HFFc6 (cell line): ENCODE data around the gene SLC19A2. TPM values are rescaled to one million over a fixed set of nuclear protein-coding genes. Genes with fewer than 3 reads are reported as not detected.

Experiments used
- DNase-seq: peaks from one replicate; pipeline ENCODE4 v3.0.0-alpha.2; 2018
- H3K27ac Mint-ChIP-seq: 2 replicates; pipeline ENCODE4 v1.8.0; 2020; ENCODE audit warnings: mild to moderate bottlenecking, mixed read lengths
- H3K27me3 Mint-ChIP-seq: 2 replicates; pipeline ENCODE4 v1.8.0; 2021; ENCODE audit warnings: mild to moderate bottlenecking, moderate library complexity, mixed read lengths; ENCODE audit not compliant: insufficient read depth
- H3K36me3 Mint-ChIP-seq: 2 replicates; pipeline ENCODE4 v1.8.0; 2021; ENCODE audit warnings: low read depth, mixed read lengths
- H3K4me1 Mint-ChIP-seq: 2 replicates; pipeline ENCODE4 v1.8.0; 2020; ENCODE audit warnings: low read depth, mixed read lengths
- H3K4me3 Mint-ChIP-seq: 2 replicates; pipeline ENCODE4 v1.8.0; 2020; ENCODE audit warnings: mild to moderate bottlenecking, moderate library complexity, mixed read lengths
- H3K9me3 Mint-ChIP-seq: 2 replicates; pipeline ENCODE4 v1.8.0; 2020; ENCODE audit warnings: mild to moderate bottlenecking, mixed read lengths
- total RNA-seq, 6 experiments: library from RNA; stranded (reverse); fragmentation: NEBNext Ultra II Directional; extraction: Animal tissue kit (Norgen Biotek cat#: 25700); gene quantifications; 2 replicates in 1 of 6; 3 replicates in 5 of 6; pipeline ENCODE4 v1.2.3, GENCODE V29; 2021
- TF ChIP-seq, protein P1 (sequence below): fragments of 200-600 bp; sonication (generic); IDR thresholded peaks from 2 replicates; pipeline ENCODE4 v1.5.0; 2021; ENCODE audit warnings: antibody characterized with exemption, mild to moderate bottlenecking

Gene SLC19A2
- total RNA-seq, 6 experiments from 2014 or later, result 2.3 to 3.2 (median 2.8) TPM

DNA sequence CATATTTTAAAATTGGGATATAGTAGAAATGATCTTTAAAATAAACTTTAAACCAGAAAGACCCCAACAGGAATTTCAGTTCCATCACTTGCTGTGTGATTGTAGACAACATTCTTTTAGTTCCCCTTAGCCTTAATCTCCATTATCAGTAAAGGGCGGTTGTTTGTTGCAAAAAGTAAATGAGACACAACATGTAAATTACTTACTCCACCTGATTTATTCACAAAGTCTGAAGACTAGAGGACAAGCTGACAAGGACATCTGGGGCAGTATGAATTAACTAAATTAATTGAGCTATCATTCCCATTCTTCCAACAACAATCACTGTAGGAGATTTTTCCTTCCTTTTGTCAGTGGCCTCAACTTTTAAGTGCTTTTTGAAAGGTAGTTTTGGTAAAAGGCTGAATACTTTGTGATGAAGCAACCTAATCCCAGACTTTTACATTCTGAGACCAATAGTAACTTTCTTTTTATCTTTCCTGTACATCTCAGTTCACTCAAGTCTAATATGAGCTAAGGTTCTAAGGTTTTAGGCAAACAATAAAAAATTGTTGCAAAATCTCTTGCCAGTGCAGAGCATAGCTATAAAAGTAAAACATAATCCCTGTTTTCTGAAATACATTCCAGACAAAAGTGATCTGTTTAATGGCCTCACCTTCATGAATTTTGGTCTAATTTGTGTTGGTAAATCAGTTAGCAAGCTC, 6.2 kb downstream of the SLC19A2 start:
- DNase-seq, result no peak
- no peaks in the 10 kb centered on the region for H3K27me3 Mint-ChIP-seq
- H3K4me1 Mint-ChIP-seq, result peaks cover 22% of the 10 kb centered on the region
- H3K4me3 Mint-ChIP-seq, result no peak overlapping the region
- no peak overlapping the region for H3K27ac Mint-ChIP-seq
- no peaks in the 10 kb centered on the region for H3K36me3 Mint-ChIP-seq
- TF ChIP-seq, protein P1, sequence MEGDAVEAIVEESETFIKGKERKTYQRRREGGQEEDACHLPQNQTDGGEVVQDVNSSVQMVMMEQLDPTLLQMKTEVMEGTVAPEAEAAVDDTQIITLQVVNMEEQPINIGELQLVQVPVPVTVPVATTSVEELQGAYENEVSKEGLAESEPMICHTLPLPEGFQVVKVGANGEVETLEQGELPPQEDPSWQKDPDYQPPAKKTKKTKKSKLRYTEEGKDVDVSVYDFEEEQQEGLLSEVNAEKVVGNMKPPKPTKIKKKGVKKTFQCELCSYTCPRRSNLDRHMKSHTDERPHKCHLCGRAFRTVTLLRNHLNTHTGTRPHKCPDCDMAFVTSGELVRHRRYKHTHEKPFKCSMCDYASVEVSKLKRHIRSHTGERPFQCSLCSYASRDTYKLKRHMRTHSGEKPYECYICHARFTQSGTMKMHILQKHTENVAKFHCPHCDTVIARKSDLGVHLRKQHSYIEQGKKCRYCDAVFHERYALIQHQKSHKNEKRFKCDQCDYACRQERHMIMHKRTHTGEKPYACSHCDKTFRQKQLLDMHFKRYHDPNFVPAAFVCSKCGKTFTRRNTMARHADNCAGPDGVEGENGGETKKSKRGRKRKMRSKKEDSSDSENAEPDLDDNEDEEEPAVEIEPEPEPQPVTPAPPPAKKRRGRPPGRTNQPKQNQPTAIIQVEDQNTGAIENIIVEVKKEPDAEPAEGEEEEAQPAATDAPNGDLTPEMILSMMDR, result no peak
- H3K9me3 Mint-ChIP-seq, result no peaks in the 10 kb centered on the region

DNA sequence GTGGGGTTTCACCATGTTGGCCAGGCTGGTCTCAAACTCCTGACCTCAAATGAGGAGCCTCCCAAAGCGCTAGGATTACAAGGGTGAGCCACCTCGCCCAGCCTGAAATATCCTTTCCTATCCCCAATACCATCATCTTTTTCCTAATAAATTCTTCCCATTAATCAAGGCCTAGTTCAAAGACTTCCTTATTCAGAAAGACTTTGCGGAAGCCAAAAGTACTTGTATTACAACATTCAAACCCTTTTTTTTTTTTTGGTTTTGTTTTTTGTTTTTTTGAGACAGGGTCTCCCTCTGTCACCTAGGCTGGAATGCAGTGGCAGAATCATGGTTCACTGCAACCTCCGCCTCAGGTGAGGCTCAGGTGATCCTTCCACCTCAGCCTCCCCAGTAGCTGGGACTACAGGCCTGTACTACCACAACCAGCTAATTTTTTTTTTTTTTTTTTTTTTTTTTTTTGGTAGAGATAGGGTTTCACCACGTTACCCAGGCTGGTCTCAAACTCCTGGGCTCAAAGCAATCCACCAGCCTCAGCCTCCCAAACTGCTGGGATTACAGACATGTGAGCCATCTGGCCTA, 7.6 kb downstream of the SLC19A2 start:
- DNase-seq, result no peak
- Mint-ChIP-seq H3K36me3 (no peaks in the 10 kb centered on the region), H3K27me3 (no peaks in the 10 kb centered on the region), H3K4me1 (peaks cover 9% of the 10 kb centered on the region), H3K9me3 (no peaks in the 10 kb centered on the region), H3K4me3 (no peak overlapping the region), H3K27ac (no peak overlapping the region)
- TF ChIP-seq, protein P1, result no peak

DNA sequence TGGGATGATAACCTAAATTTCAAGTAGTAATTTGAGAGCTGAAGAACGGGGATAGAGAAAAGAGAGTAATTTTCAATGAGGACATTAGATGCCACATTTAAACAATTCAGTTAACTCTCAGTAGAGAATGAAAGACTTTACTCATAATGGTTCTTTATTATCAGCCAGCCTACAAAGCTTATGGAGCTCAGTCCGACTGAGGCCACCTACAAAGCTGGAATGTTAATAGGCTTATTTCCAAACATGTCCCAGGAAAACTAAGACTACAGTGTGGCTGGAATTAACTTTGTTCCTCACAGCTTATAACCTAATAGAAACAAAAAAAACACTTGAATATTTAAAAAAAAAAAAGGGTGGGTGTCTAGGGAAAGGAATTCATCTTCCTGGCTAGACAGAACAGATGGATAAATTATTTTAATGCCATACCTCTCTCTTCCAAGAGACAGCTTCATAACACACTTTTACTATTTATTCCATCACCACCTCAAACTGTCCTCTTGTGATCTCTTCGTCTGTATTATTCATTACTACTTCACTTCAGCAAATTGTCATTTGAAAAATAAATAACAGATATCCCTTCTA, 9.8 kb downstream of the SLC19A2 start:
- H3K4me3 Mint-ChIP-seq, result no peak overlapping the region
- TF ChIP-seq, protein P1, result no peak
- DNase-seq, result no peak
- H3K27me3 Mint-ChIP-seq, result no peaks in the 10 kb centered on the region
- no peak overlapping the region for H3K27ac Mint-ChIP-seq
- no peaks in the 10 kb centered on the region for H3K36me3 Mint-ChIP-seq
- no peaks in the 10 kb centered on the region for H3K9me3 Mint-ChIP-seq
- H3K4me1 Mint-ChIP-seq, result peaks cover 4% of the 10 kb centered on the region

DNA sequence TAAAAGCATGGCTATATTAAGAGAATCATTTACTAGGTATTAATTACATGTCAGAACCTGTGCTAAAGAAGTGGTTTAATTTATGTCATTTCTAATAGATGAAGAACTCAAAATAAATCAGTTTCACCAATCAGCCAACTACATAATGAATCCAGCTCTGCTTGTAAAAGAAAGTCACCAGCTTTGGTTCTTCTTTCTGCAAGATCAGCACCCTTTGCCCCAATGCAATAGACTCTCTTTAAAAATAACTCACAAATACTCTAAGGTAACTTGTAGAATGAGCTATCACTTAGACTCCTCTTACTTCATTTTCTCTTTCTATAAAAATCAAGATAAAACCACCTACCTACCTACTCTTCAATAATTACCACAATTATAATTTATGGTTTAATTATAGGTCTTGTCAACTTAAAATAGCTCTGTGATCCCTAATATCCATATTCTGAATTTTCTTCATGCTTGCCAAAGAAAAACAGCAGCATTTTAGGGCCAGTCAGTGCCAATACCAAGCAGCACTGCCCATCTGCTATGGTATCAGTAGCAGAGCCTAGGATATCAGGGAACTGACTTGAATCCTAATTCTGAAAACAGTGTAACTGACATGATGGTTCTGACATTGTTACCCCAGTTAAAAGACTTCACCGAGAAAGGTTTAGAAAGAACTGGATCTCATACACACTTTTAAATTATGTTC, 11.3 kb downstream of the SLC19A2 start:
- TF ChIP-seq, protein P1, result no peak
- no peak overlapping the region for H3K27ac Mint-ChIP-seq
- no peak overlapping the region for H3K4me3 Mint-ChIP-seq
- no peaks in the 10 kb centered on the region for H3K9me3 Mint-ChIP-seq
- H3K36me3 Mint-ChIP-seq, result no peaks in the 10 kb centered on the region
- DNase-seq, result no peak
- H3K27me3 Mint-ChIP-seq, result no peaks in the 10 kb centered on the region
- H3K4me1 Mint-ChIP-seq, result peaks cover 4% of the 10 kb centered on the region

DNA sequence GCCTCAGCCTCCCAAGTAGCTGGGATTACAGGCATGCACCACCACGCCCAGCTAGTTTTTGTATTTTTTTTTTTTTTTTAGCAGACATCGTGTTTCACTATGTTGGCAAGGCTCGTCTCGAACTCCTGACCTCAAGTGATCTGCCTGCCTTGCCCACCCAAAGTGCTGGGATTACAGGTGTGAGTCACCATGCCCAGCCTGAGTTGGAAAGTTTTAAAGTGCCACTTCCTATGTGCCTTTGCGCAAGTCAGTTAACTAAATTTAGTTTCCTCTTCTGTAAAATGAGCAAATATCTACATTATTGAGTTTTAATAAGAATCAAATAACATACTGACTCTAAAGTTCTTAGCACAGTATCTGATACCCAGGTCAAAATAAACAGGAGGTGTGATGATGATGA, 12.4 kb downstream of the SLC19A2 start:
- H3K27me3 Mint-ChIP-seq, result no peaks in the 10 kb centered on the region
- no peak overlapping the region for H3K27ac Mint-ChIP-seq
- TF ChIP-seq, protein P1, result no peak
- H3K4me1 Mint-ChIP-seq, result peaks cover 10% of the 10 kb centered on the region
- no peak for DNase-seq
- no peaks in the 10 kb centered on the region for H3K9me3 Mint-ChIP-seq
- no peaks in the 10 kb centered on the region for H3K36me3 Mint-ChIP-seq
- no peak overlapping the region for H3K4me3 Mint-ChIP-seq
